HS-27A (cell line): ENCODE data around the gene HLA-DMB.

Experiments
- DNase-seq: peaks from one replicate; pipeline ENCODE4 v3.0.0-alpha.2; 2012; ENCODE audit warnings: low read depth, missing footprints

Gene HLA-DMB

DNA sequence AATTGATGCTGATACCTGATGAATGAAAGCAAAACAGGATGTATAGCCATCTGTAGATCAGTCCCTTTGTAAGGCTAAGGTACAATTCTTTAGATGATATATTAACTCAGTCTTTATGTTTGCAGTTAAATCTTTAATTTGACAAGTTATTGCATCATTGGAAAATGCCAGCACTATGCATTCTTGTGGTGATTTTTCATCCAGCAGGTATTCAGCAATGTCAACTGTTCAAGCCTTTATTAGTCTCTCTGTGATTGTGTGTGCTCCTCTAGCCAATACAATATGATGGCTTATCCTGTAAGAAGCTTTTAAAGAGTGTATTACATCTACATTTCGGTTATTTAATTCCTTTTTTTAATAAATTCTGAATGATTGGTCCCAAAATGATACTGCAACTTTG is 34.3 kb downstream of the HLA-DMB start:
- DNase-seq = peak; percentile 48

DNA sequence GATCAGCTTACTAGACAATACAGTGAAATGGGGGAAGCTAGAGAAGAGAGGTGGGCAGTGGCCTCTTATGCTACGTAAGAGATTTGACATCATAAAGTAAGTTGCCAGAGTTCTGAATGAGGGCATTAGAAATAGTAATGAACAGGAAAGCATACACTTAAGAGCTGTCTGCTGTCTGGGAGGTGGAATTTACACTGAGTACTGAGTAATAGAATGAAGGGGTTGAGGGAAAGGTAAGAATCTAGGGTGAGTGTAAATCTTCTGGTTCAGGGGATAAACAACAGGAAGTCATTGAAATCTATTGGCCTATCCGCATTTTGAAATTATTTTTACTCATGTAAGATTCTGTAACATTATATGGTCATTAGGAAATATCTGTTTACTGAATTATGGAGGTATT is 35.8 kb downstream of the HLA-DMB start:
- no peak for DNase-seq

DNA sequence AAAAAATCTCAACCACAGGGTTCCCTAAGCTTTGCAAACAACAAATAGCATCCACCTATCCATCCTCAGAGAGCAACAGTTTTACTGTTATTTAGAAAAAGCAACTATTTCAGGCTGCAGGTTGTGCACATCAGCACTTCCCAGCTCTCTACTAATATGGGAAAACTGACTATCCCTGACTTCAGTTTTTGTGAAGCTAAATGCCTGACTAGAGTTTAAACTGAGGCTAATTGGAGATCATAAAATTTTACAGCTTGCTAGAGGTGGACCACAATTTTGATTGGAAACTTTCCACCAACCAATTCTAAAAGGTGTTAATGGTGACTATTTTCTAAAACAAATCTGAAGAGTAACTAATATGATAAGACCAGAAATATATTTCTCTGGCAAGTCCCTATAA is 36.9 kb downstream of the HLA-DMB start:
- DNase-seq = no peak

DNA sequence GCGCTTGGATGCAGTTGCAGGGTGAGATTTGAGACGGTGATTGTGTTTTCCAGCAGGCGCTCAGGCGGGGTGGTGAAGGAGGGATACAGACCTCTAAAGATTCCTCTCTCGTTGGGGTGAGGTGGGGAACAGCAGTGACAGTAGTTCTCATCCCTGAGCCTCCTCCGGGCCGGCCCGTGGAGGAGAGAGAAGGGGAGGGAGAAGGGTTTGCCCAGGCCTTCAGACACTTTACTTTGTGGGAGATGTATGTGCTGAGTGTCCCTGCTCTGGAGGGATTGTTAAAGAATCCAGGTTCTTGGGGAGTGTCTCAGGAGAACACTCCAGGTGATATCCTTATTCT is 45.9 kb downstream of the HLA-DMB start:
- DNase-seq = no peak

DNA sequence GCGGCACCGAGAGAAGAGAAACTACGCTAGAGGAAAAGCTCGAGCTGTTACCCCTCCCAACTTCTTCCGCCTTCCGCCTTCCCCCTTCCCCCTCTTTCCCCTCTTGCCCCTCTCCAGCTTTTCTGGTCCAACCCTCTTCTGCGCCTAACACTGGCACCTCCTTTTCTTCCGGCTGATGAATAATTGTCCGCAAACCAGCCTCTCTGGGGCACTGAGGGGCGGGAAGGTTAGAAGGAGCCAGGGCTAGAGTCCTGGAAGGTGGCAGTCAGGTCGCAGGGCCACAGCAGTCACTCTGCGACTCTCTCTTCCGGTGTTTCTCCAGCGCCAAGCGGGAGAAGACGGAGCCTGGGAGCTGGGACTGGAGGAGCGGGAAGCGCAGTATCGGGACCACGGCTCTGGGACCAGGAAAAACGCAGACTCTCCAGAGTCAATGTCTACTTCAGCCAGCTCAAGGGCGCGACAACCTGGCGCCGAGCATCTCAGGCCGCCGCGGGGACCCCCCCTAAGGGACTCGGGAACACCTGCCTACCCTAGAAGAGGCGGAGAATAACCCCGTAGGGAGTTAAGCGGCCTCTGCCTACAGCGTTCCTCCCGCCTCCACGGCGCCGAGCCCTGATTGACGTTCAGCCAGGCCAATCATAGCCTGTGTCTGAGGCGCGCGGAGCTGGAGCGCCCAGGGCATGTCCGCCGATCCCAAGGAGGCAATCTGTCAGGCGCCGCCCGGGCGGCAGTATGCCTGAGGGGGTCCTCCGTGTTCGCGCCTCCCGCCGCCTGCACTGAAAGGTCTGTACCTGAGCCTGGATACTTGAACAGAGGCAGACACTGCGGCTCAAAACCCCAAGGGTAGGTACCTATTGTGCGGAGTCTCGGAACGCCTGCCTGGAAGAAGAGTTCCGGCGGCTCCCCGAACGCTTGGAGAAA is 46.5 kb downstream of the HLA-DMB start:
- DNase-seq = peak; percentile 92

DNA sequence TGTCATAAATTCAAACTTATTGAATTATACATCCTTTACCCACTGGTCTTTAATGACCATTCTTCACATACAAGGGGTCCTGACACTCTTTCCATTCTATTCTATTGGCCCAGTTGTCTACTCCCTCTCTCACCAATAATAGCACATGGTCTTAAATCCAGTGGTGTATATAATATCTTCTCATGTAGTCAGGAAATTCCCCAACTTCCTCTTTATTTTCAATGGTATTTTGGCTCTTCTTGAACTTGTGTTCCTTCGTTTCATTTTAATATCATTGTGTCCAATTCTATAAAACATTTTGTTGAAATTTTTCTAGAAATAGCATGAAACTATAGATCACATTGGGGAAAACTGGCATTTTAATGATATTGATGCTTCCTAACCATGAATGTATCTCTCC is 50.0 kb downstream of the HLA-DMB start:
- DNase-seq = no peak

DNA sequence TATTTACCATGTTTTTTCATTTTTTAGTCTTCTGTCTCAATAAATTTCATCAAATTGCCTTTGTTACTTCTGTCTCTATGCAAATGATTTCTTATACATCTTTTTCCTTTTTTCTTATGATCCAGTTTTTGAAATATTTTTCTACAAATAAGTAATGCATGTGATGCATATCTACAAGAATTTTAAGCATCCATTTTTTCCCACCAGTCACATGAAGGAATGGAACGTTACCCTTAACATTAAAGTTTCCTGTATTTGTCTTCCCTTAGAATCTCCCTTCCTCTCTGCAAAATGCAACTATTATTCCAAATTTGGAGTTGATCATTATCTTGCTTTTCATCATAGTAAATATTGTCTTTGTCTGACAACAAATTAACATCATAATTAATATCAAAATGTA is 51.3 kb downstream of the HLA-DMB start:
- DNase-seq = no peak

DNA sequence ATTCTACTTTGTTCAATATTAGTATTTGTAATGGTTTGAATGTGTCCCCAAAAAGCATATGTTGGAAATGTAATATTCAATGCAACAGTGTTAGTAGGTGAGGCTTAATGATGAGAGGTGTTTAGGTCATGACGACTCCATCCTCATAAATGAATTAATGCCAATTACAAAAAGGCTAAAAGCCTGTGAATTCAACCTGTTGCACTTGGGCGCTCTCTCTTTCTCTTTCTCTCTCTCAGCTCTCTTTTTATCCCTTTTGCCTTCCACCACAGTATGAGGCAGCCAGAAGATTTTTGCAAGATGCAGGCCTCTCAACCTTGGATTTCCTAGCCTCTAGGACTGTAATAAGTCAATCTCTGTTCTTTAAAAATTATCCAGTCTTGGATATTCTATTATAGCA is 52.3 kb downstream of the HLA-DMB start:
- no peak for DNase-seq

DNA sequence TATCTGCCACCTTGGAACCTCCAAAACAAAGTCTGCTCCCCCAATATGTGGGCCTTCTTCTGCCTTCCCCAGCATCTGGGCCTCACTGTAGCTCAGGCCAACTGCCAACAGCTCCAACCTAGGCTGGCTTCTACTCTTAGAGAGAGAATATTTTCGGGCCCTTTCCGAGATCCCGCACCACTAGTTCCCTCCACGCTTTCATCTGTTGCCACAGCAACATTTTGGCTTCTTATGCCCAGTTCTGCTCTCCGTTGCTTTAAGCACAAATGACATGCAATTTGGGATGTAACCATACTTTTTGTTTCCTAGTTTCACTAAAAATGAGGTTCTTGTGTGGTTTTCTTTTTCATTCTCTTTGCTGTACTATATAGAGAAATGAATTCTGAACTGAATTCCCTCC is 53.2 kb downstream of the HLA-DMB start:
- DNase-seq = no peak

DNA sequence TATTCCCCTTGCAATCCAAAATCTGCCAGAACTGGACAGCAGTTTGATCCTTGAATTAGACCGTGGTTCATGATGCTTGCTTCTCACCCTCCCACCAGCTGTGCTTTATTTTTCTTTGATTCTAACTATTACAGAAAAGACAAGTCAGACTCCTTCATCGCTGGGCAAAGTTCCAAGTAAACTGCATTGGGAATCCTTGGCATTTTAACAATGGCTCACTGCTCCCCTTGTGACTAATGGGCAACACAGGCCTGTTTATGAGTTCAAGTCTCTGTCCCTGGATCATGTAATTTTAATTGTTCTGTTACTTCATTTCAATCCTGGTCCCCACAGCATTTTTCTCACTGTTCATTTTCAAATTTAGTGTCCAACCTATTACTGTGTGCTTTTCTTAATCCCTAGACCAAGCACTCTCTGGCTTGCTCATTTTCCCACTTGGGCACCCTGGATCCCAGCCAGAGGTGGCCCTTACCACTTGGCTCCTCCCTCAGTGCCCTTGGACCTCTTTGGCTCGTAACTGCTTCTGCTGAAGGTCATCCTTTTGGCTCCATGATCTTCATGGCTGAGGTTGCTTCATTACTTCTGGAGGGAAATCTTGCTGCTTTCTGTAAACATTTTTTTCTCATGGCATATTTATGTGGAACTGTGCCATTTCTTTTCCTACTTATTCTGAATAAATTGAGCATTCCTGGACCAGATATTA is 54.0 kb downstream of the HLA-DMB start:
- DNase-seq = peak; percentile 91

DNA sequence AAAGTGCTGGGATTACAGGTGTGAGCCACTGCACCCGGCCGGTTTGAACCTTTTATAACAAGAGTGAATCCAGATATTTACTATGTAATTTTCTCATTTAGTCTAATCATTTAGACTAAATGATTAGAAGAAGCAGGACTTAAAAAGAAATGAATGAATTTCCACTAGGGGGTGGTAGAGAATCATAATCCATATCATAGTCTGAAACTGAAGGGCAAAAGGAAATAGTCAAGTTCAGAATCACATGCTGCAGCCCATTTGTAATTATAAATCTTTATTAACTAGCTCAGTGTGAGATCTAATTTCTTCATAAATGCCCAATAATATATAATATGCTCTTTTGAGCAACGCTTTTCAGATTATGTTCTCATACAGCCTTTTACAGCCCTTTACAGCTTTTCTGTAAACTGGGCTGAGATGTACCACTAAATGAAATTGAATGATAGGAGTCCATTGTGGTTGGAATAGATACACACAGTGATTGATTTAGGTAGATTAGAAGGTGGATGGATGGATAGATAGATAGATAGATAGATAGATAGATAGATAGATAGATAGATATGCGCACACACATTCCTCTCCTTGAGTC is 55.0 kb downstream of the HLA-DMB start:
- no peak for DNase-seq
